ENCODE data around the gene L3MBTL4. TPM values are rescaled to one million over a fixed set of nuclear protein-coding genes. Genes with fewer than 3 reads are reported as not detected.

Gene L3MBTL4
- total RNA-seq, 1 experiment from 2014 or later = not detected

DNA sequence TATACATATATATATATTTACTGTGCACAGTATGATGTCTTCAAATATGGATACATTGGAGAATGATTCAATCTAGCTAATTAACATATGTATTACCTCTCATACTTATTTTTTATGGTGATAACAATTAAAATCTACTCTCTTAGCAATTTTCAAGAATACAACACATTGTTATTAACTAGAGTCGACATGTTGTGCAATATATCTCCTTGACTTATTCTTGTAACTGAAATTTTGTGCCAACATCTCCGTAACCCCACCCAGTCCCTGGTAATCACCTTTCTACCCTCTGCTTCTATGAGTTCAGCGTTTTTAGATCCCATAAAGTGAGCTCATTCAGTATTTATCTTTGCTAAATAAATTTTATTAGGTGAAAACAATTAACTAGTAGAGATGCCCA, 303.0 kb downstream of the L3MBTL4 start:
- TF ChIP-seq, protein P1, sequence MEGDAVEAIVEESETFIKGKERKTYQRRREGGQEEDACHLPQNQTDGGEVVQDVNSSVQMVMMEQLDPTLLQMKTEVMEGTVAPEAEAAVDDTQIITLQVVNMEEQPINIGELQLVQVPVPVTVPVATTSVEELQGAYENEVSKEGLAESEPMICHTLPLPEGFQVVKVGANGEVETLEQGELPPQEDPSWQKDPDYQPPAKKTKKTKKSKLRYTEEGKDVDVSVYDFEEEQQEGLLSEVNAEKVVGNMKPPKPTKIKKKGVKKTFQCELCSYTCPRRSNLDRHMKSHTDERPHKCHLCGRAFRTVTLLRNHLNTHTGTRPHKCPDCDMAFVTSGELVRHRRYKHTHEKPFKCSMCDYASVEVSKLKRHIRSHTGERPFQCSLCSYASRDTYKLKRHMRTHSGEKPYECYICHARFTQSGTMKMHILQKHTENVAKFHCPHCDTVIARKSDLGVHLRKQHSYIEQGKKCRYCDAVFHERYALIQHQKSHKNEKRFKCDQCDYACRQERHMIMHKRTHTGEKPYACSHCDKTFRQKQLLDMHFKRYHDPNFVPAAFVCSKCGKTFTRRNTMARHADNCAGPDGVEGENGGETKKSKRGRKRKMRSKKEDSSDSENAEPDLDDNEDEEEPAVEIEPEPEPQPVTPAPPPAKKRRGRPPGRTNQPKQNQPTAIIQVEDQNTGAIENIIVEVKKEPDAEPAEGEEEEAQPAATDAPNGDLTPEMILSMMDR (conservative IDR thresholded peaks at IDR 0.05; ENCODE audit: low read depth, low read length) = no peak
- no peak for TF ChIP-seq EZH2 (IDR thresholded peaks at IDR 0.05; ENCODE audit: borderline replicate concordance, low read depth, low read length, poor library complexity, severe bottlenecking)
- no peak for DNase-seq (ENCODE audit: low spot score)
- intact Hi-C loops (cut with micrococcal nuclease; ENCODE audit: unreplicated experiment) = no loop called here
- no peak overlapping the region for H3K27ac ChIP-seq (ENCODE audit: low read depth, low read length, poor library complexity, severe bottlenecking)
- ChIA-PET POLR2A (ENCODE audit: low non-redundant PET) (no interaction called here), CTCF (no interaction called here)
- BruUV-seq (replicated peaks) = no TSS peak
- no peaks in the 10 kb centered on the region for H3K4me1 ChIP-seq (ENCODE audit: insufficient read depth, low read length, poor library complexity, severe bottlenecking)
- no peaks in the 10 kb centered on the region for H3K36me3 ChIP-seq (ENCODE audit: insufficient read depth, low read length, poor library complexity, severe bottlenecking)
- no peaks in the 10 kb centered on the region for H3K27me3 ChIP-seq (replicated peaks; ENCODE audit: insufficient read depth, low read depth, low read length, poor library complexity)
- H3K9me3 ChIP-seq (ENCODE audit: low read depth, low read length, poor library complexity, severe bottlenecking) = peaks cover 5% of the 10 kb centered on the region
- no peak overlapping the region for H3K4me3 ChIP-seq (ENCODE audit: low read depth, low read length, poor library complexity, severe bottlenecking)

GRCh38 chr18:6109743-6110142, 305.0 kb downstream of the L3MBTL4 start:
- Histone ChIP-seq H3K36me3 (ENCODE audit: insufficient read depth, low read length, poor library complexity, severe bottlenecking) (no peaks in the 10 kb centered on the region), H3K4me1 (ENCODE audit: insufficient read depth, low read length, poor library complexity, severe bottlenecking) (no peaks in the 10 kb centered on the region), H3K27me3 (replicated peaks; ENCODE audit: insufficient read depth, low read depth, low read length, poor library complexity) (no peaks in the 10 kb centered on the region), H3K4me3 (ENCODE audit: low read depth, low read length, poor library complexity, severe bottlenecking) (no peak overlapping the region), H3K27ac (ENCODE audit: low read depth, low read length, poor library complexity, severe bottlenecking) (no peak overlapping the region), H3K9me3 (ENCODE audit: low read depth, low read length, poor library complexity, severe bottlenecking) (peaks cover 7% of the 10 kb centered on the region)
- CTCF ChIA-PET = no interaction called here
- BruUV-seq (replicated peaks) = no TSS peak
- no peak for TF ChIP-seq EZH2 (IDR thresholded peaks at IDR 0.05; ENCODE audit: borderline replicate concordance, low read depth, low read length, poor library complexity, severe bottlenecking)
- TF ChIP-seq, protein P1 (conservative IDR thresholded peaks at IDR 0.05; ENCODE audit: low read depth, low read length) = no peak
- no peak for DNase-seq (ENCODE audit: low spot score)
- intact Hi-C loops (cut with micrococcal nuclease; ENCODE audit: unreplicated experiment) = no loop called here
- POLR2A ChIA-PET (ENCODE audit: low non-redundant PET) = no interaction called here

DNA sequence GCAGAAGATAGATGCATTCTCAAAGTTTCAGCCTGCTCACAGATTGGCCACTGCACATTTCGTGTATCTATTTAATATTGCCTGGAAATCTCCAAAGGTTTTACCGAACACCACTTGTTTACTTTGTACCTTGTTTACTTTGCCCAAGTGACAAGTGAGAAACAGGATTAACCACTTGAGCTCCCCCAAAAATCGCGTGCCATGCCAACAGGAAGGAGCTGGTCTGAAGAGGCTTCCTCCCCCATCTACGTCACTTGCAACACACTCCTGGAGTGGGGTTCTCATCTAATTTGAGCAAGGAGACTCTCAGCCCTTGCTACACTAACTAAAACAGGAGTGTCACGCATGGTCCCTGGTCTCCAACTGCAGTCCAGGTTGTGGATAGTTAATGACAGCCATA, 306.9 kb downstream of the L3MBTL4 start:
- no TSS peak for BruUV-seq (replicated peaks)
- peaks cover 18% of the 10 kb centered on the region for H3K9me3 ChIP-seq (ENCODE audit: low read depth, low read length, poor library complexity, severe bottlenecking)
- intact Hi-C loops (cut with micrococcal nuclease; ENCODE audit: unreplicated experiment) = no loop called here
- no peaks in the 10 kb centered on the region for H3K4me1 ChIP-seq (ENCODE audit: insufficient read depth, low read length, poor library complexity, severe bottlenecking)
- no peak for DNase-seq (ENCODE audit: low spot score)
- TF ChIP-seq, protein P1 (conservative IDR thresholded peaks at IDR 0.05; ENCODE audit: low read depth, low read length) = no peak
- TF ChIP-seq EZH2 (IDR thresholded peaks at IDR 0.05; ENCODE audit: borderline replicate concordance, low read depth, low read length, poor library complexity, severe bottlenecking) = no peak
- POLR2A ChIA-PET (ENCODE audit: low non-redundant PET) = no interaction called here
- H3K4me3 ChIP-seq (ENCODE audit: low read depth, low read length, poor library complexity, severe bottlenecking) = no peak overlapping the region
- no peak overlapping the region for H3K27ac ChIP-seq (ENCODE audit: low read depth, low read length, poor library complexity, severe bottlenecking)
- no peaks in the 10 kb centered on the region for H3K36me3 ChIP-seq (ENCODE audit: insufficient read depth, low read length, poor library complexity, severe bottlenecking)
- CTCF ChIA-PET = no interaction called here
- H3K27me3 ChIP-seq (replicated peaks; ENCODE audit: insufficient read depth, low read depth, low read length, poor library complexity) = no peaks in the 10 kb centered on the region
